Tibial nerve (tissue), 4 donors: ENCODE measurements around the gene IQSEC1. TPM values are rescaled to one million over a fixed set of nuclear protein-coding genes. Genes with fewer than 3 reads are reported as not detected.

Experiments used
- DNase-seq, 2 donors: peaks; one replicate each; pipeline ENCODE4 v3.0.0-alpha.2; 2019; ENCODE audit warnings: low spot score in 2 of 2
- H3K27ac ChIP-seq, 4 donors: fragments of 200-600 bp; sonication (generic) in 3 of 4; one replicate each; pipeline ENCODE4 v1.5.1; 2017 to 2019; ENCODE audit warnings: mild to moderate bottlenecking in 1 of 4
- H3K27me3 ChIP-seq, 2 donors: fragments of 200-600 bp; sonication (generic) in 1 of 2; one replicate each; pipeline versions ENCODE4 v1.5.1 to v1.6.0; 2017 to 2019
- H3K36me3 ChIP-seq, 3 donors: fragments of 200-600 bp; sonication (generic); one replicate each; pipeline ENCODE4 v1.5.1; 2018 to 2019
- H3K4me1 ChIP-seq, 4 donors: fragments of 200-600 bp; sonication (generic) in 3 of 4; one replicate each; pipeline ENCODE4 v1.5.1; 2017 to 2019
- H3K4me3 ChIP-seq, 4 donors: fragments of 200-600 bp; sonication (generic) in 3 of 4; one replicate each; pipeline ENCODE4 v1.5.1; 2017 to 2019; ENCODE audit warnings: mild to moderate bottlenecking in 1 of 4, moderate library complexity in 1 of 4
- H3K9me3 ChIP-seq, 4 donors: fragments of 200-600 bp; sonication (generic) in 3 of 4; one replicate each; pipeline ENCODE4 v1.5.1; 2017 to 2019
- CTCF ChIP-seq, 5 experiments: fragments of 200-600 bp in 3 of 5; fragments of 450-650 bp in 2 of 5; sonication (generic) in 3 of 5; IDR thresholded peaks; one replicate each; pipeline ENCODE4 v1.5.1; 2016 to 2019; ENCODE audit warnings: antibody characterized with exemption in 5 of 5, mild to moderate bottlenecking in 3 of 5, moderate library complexity in 2 of 5
- EP300 ChIP-seq, 2 donors: sonication (generic); formaldehyde crosslinking; IDR thresholded peaks; one replicate each; pipeline ENCODE4 v1.6.1; 2017; ENCODE audit warnings: antibody characterized with exemption in 2 of 2, mild to moderate bottlenecking in 1 of 2
- POLR2A ChIP-seq, 2 donors: fragments of 450-650 bp; IDR thresholded peaks; one replicate each; pipeline ENCODE4 v1.6.1; 2017; ENCODE audit warnings: antibody characterized with exemption in 2 of 2, mild to moderate bottlenecking in 2 of 2, moderate library complexity in 2 of 2
- WGBS, 2 donors: methylation state at CpG; one replicate each; pipeline ENCODE4 v1.1.5; 2018; 5-methylcytosine and 5-hydroxymethylcytosine counted together
- total RNA-seq, 4 donors: library from RNA; depleted of rRNA; stranded (reverse); fragments of >200 nt; gene quantifications; one replicate each; pipeline ENCODE4 v1.1.0, GENCODE V29; 2016

The IQSEC1 gene
- total RNA-seq, 4 donors from 2014 or later, result 58.2 to 77.5 (median 68.6) TPM

DNA sequence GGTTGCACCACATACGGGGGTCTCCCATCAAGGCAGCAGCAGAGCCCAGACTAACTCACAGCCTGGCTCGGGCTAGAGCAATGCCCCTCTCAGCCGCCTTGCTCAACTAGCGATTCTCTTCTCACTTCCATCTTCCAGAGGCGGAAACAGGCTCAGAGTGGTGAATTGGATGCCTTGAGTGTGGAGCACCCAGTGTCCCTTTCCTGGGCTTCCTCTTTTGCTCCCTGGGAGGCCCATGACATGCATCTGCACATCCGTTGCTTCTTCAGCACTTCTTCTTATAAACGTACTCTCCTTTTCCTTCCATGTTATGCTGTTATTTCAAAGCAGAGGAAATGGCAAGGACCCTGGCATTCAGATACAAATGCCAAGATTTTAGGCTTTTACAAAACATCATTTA, 2.1 kb upstream of the IQSEC1 start:
- peaks cover 0 to 47% of the 10 kb centered on the region in 2 donors for H3K27me3 ChIP-seq
- H3K27ac ChIP-seq, result no peak overlapping the region
- TF ChIP-seq CTCF (IDR thresholded peaks at IDR 0.05) (no peak), EP300 (IDR thresholded peaks at IDR 0.05) (peak; percentile 50 to 65)
- no peak overlapping the region for H3K4me3 ChIP-seq
- DNase-seq, result no peak
- WGBS, 2 donors, result 78 to 79% methylated on average over 6 to 7 of the region's 7 CpGs
- no peaks in the 10 kb centered on the region for H3K9me3 ChIP-seq
- peaks cover 0 to 43% (median 9%) of the 10 kb centered on the region in 4 donors for H3K4me1 ChIP-seq
- no peaks in the 10 kb centered on the region for H3K36me3 ChIP-seq

- no peaks in the 10 kb centered on the region for H3K9me3 ChIP-seq
- H3K27ac ChIP-seq, result no peak overlapping the region
- H3K4me3 ChIP-seq, result no peak overlapping the region
- H3K27me3 ChIP-seq, result peaks cover 0 to 47% of the 10 kb centered on the region in 2 donors
- WGBS, 2 donors, result 54 to 60% methylated on average over 13 of the region's 13 CpGs
- TF ChIP-seq EP300 (IDR thresholded peaks at IDR 0.05) (no peak), POLR2A (IDR thresholded peaks at IDR 0.05) (no peak), CTCF (IDR thresholded peaks at IDR 0.05) (no peak)
- H3K4me1 ChIP-seq, result peaks cover 0 to 34% (median 11%) of the 10 kb centered on the region in 4 donors
- DNase-seq, result no peak
- H3K36me3 ChIP-seq, result no peaks in the 10 kb centered on the region
Measured at GRCh38 chr3:13074006-13074375, 762 bp upstream of the IQSEC1 start.

DNA sequence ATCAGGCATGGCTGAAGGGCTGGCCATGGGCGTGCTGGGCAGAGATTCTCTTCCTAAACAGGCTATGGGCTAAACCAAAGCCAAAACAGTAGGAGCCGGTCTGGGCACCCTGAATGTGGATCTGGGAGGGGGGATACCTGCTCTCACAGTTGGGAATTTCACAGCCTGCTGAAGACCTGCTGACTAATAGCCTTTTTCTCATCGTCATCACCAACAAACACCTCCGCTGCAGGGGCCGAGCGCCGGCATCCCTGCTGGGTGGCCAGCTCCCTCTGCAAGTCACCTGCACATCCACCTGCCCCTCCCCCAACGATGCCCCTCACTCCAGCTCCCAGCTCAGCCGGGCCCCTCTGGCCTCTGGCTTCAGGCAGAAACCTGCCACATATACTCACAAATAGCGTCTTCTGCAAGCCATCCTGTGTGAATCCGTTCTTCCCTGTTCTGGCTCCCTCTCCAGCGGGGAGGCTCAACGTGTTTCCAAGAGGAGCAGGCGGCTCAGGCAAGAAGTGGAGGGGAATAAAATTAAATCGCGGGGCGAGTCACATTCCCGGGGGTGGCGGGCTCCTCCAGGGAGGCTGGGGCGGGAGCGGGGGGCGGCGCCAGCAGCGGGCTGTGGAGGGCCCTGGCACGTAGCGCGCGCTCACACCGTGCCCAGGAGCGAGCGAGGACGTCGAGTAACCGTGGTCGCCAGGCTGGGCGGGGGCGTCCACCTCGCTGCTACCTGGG, 466 bp downstream of the IQSEC1 start:
- Histone ChIP-seq H3K36me3 (no peaks in the 10 kb centered on the region), H3K4me1 (peaks cover 0 to 22% (median 9%) of the 10 kb centered on the region in 4 donors), H3K27ac (no peak overlapping the region), H3K4me3 (peak overlapping the region in 3 of 4 donors; percentile 7 to 43 (median 25)), H3K9me3 (no peaks in the 10 kb centered on the region), H3K27me3 (peaks cover 0 to 47% of the 10 kb centered on the region in 2 donors)
- TF ChIP-seq EP300 (IDR thresholded peaks at IDR 0.05) (no peak), CTCF (IDR thresholded peaks at IDR 0.05) (no peak), POLR2A (IDR thresholded peaks at IDR 0.05) (no peak)
- no peak for DNase-seq
- WGBS, 2 donors, result 12 to 14% methylated on average over 28 to 38 of the region's 38 CpGs

- H3K9me3 ChIP-seq, result no peaks in the 10 kb centered on the region
- DNase-seq, result no peak
- WGBS, 2 donors, result 50 to 52% methylated on average over 7 to 9 of the region's 14 CpGs
- H3K36me3 ChIP-seq, result no peaks in the 10 kb centered on the region
- H3K27me3 ChIP-seq, result peaks cover 0 to 47% of the 10 kb centered on the region in 2 donors
- TF ChIP-seq POLR2A (IDR thresholded peaks at IDR 0.05) (no peak), CTCF (IDR thresholded peaks at IDR 0.05) (no peak), EP300 (IDR thresholded peaks at IDR 0.05) (no peak)
- H3K4me1 ChIP-seq, result peaks cover 0 to 17% (median 9%) of the 10 kb centered on the region in 4 donors
- no peak overlapping the region for H3K27ac ChIP-seq
- peak overlapping the region in 1 of 4 donors; percentile 43 for H3K4me3 ChIP-seq
Measured at GRCh38 chr3:13072239-13072599, 1.0 kb downstream of the IQSEC1 start.

GRCh38 chr3:13071695-13072094, 1.5 kb downstream of the IQSEC1 start:
- no peaks in the 10 kb centered on the region for H3K36me3 ChIP-seq
- no peak for DNase-seq
- no peaks in the 10 kb centered on the region for H3K9me3 ChIP-seq
- TF ChIP-seq CTCF (IDR thresholded peaks at IDR 0.05) (no peak), POLR2A (IDR thresholded peaks at IDR 0.05) (no peak)
- H3K27me3 ChIP-seq, result peaks cover 0 to 47% of the 10 kb centered on the region in 2 donors
- H3K27ac ChIP-seq, result no peak overlapping the region
- no peak overlapping the region for H3K4me3 ChIP-seq
- peaks cover 0 to 15% (median 9%) of the 10 kb centered on the region in 4 donors for H3K4me1 ChIP-seq
- 89% methylated on average over 7 to 13 of the region's 13 CpGs for WGBS, 2 donors
